ENCODE results near the gene COQ8B.

Gene COQ8B

DNA sequence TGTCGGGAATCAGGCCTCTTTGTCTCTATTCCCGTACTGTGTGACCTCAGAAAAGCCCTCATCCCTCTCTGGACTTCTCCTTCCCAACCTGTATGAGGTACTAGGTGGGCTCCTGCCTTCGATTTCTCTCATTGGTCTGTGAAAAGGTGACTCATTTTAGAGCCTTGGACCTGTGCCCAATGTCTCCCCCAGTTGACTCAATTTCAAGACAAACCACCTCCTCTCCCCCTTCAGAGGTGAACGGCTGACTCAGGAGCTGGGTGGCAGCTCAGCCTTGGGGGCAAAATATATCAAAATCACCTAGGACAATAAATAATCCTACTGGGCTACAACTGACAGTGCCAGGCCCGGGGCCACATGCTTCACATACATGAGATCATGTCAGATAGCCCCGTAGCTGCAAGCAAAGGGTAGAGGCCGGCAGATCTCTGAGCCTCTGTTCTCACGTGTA, 630 bp downstream of the COQ8B start:
- H3K4me3 ChIP-seq (ENCODE audit: low read depth, low read length): peak overlapping the region; percentile 72

DNA sequence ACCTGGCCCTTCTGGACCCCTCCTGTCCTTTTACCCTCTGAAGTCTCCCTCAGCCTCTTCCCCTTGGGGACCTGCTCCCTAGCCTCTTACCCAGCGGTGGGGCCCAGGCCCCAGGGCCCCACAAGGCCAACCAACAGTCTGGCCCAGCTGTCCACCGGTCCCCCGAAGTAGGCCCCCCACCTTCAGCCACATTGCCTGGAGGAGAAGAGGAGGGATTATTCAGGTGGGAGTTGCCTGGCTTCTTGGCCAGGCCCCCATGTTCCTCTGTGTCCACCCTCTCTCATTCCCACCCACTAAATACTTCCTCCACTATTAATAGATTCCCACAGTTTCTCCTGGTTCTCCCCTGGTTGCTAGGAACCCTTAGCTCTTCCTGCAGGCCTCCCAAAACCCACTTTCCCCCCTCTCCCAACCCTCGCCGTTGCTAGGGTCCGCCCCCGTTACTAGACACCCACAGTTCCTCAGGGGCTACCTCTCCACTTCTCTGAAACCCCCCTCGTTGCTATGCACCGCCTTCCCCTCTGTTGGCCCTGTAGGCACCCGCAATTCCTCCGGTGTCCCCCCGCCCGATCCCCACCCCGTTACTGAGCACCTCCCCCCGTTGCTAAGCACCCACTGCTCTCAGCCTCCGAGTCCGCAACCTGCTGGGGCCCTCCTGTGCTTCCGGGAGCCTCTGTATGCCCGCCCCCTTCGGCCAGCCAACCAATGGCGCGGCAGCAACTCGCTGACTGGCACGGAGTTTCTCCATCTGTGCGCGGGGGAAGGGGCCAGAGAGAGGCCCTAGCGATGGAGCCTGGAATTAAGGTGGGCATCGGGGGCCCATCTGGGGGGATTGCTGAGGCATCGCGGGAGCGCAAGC, 2.0 kb downstream of the COQ8B start:
- peak overlapping the region; percentile 64 for H3K4me3 ChIP-seq (ENCODE audit: low read depth, low read length)
- TF ChIP-seq, protein P1, sequence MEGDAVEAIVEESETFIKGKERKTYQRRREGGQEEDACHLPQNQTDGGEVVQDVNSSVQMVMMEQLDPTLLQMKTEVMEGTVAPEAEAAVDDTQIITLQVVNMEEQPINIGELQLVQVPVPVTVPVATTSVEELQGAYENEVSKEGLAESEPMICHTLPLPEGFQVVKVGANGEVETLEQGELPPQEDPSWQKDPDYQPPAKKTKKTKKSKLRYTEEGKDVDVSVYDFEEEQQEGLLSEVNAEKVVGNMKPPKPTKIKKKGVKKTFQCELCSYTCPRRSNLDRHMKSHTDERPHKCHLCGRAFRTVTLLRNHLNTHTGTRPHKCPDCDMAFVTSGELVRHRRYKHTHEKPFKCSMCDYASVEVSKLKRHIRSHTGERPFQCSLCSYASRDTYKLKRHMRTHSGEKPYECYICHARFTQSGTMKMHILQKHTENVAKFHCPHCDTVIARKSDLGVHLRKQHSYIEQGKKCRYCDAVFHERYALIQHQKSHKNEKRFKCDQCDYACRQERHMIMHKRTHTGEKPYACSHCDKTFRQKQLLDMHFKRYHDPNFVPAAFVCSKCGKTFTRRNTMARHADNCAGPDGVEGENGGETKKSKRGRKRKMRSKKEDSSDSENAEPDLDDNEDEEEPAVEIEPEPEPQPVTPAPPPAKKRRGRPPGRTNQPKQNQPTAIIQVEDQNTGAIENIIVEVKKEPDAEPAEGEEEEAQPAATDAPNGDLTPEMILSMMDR (IDR thresholded peaks at IDR 0.05; ENCODE audit: low read depth, low read length): no peak

More for the DNA sequence above, 630 bp downstream of the COQ8B start:
- TF ChIP-seq, protein P1 (IDR thresholded peaks at IDR 0.05; ENCODE audit: low read depth, low read length): no peak

DNA sequence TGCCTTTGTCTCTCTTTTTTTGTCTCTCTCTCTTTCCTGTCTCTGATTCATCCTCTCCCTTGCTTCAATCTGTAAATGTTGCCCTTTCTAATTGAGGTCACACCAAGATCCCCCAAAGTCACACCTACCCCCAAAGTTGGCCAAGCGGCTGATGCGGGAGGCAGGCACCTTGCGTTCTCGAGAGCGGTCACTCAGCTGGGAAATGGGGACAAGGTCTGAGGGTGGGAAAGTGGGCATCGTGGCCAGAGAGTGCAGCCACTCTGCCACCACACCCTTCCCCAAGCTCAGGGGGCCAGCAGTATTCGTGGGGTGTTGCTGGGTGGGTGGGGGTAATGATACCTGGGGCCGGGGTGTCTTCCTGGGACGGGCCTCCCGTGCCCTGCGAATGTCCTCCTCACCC, 2.7 kb downstream of the COQ8B start:
- TF ChIP-seq, protein P1 (IDR thresholded peaks at IDR 0.05; ENCODE audit: low read depth, low read length): no peak
- H3K4me3 ChIP-seq (ENCODE audit: low read depth, low read length): peak overlapping the region; percentile 64

DNA sequence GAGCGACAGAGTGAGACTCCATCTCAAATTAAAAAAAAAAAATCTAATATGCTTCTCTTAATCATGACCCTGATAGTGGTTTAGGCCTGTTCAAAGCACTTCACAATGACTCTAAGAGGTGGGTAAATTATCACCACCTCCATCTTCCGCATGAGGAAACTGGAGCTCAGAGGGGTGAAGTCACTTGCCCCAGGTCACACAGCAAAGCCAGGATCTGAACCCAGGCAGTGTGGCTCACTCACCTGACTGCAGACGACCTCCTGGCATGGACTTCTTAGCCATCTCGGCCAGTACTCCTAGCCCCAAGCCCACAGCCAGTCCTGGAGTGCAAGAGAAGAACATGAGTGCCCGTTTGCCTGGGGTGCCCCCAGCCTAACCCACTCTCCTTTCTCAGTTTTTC, 6.9 kb downstream of the COQ8B start:
- TF ChIP-seq, protein P1 (IDR thresholded peaks at IDR 0.05; ENCODE audit: low read depth, low read length): no peak
- no peak overlapping the region for H3K4me3 ChIP-seq (ENCODE audit: low read depth, low read length)

DNA sequence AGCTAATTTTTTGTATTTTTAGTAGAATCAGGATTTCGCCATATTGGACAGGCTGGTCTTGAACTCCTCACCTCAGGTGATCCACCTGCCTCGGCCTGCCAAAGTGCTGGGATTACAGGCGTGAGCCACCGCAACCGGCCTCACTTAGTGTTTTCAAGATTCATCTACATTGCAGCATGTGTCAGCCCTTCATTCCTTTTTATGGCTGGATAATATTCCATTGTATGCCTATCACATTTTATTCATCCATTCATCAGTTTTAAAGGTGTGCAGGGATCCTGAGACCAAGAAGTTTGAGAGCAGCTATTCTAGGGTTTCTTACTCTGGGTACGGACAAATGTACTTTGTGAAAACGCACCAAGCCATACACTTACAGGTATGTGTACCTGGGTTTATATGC, 9.1 kb downstream of the COQ8B start:
- no peak overlapping the region for H3K4me3 ChIP-seq (ENCODE audit: low read depth, low read length)
- TF ChIP-seq, protein P1 (IDR thresholded peaks at IDR 0.05; ENCODE audit: low read depth, low read length): no peak

DNA sequence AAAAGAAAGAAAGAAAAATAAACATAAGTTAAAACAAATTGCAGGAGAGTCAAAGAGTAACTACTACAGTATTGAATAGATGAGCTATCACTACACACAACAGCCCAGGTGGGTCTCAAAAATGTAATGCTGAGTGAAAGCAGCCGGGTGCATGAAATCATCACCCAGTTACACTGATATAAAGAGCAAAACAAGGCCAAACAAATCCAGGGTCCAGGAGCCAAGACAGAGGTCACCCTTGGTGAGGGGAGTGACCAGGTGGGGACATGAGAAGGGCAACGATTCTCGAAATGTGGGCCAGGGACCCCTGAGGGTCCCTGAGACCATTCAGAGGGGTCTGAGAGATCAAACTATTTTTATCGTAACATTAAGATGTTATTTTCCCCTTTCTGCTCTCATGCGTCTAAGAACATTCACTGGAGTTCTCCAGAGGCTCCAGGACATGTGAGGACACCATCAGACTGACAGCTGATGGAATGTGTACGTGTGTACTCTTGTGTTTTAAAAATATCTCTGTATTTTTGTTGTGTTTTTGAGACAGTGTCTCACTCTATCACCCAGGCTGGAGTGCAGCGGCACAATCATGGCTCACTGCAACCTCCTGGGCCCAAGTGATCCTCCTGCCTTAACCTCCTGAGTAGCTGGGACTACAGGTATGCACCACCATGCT, 10.6 kb downstream of the COQ8B start:
- H3K4me3 ChIP-seq (ENCODE audit: low read depth, low read length): no peak overlapping the region
- TF ChIP-seq, protein P1 (IDR thresholded peaks at IDR 0.05; ENCODE audit: low read depth, low read length): no peak

DNA sequence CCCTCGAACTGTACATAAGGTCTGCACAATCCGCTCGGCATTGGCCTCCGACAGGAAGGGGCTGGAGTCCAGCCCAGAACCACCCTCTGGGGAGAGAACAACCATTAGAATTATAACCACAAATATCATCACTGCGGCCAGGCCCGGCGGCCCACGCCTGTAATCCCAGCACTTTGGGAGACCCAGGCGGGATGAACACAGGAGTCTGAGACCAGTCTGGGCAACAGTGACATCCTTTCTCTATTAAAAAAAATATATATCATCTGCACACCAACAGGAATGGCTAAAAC, 11.4 kb downstream of the COQ8B start:
- TF ChIP-seq, protein P1 (IDR thresholded peaks at IDR 0.05; ENCODE audit: low read depth, low read length): no peak
- no peak overlapping the region for H3K4me3 ChIP-seq (ENCODE audit: low read depth, low read length)
